IMR-90 (cell line): ENCODE data around the gene STAG1. TPM values are rescaled to one million over a fixed set of nuclear protein-coding genes. Genes with fewer than 3 reads are reported as not detected.

Source experiments
- ATAC-seq: fragments of 200-7000 bp; cut with Tn5 transposase; 2 replicates; pipeline ENCODE4 v1.9.1; 2020; ENCODE audit warnings: low read depth, mild to moderate bottlenecking, moderate library complexity
- BruUV-seq: library from RNA; stranded (reverse); fragments of 400-500 nt; replicated peaks from 2 replicates; lab custom pipeline; 2021; lab: Mats Ljungman, UMichigan
- CTCF ChIA-PET: fragments of 300-600 bp; formaldehyde crosslinking; extraction: SDS; loops from one replicate; lab custom pipeline; 2021; ENCODE audit warnings: antibody characterized with exemption; lab: Yijun Ruan, JAX
- POLR2A ChIA-PET: fragments of 300-600 bp; sonication (Branson Sonifier 250); formaldehyde crosslinking; loops from one replicate; lab custom pipeline; 2022; ENCODE audit warnings: antibody characterized with exemption; ENCODE audit not compliant: unreplicated experiment; lab: Charles Lee
- DNase-seq: peaks from one replicate; pipeline ENCODE4 v3.0.0; 2013
- H2AFZ ChIP-seq: replicated peaks from 2 replicates; pipeline ENCODE3; 2013; ENCODE audit warnings: low read length, mild to moderate bottlenecking; ENCODE audit not compliant: poor library complexity
- H2AK5ac ChIP-seq: 2 replicates; pipeline ENCODE4 v1.6.1; 2013; ENCODE audit warnings: low read depth, low read length, inconsistent platforms
- H2AK9ac ChIP-seq: replicated peaks from 2 replicates; pipeline ENCODE3; 2013; ENCODE audit warnings: mild to moderate bottlenecking, low read depth, low read length, moderate library complexity; ENCODE audit not compliant: poor library complexity
- H2BK120ac ChIP-seq: 2 replicates; pipeline ENCODE4 v1.6.1; 2013; ENCODE audit warnings: low read depth, low read length, inconsistent platforms
- H2BK15ac ChIP-seq: 3 replicates; pipeline ENCODE4 v1.6.1; 2013; ENCODE audit warnings: low read depth, low read length, inconsistent platforms
- H2BK20ac ChIP-seq: 2 replicates; pipeline ENCODE4 v1.6.1; 2013; ENCODE audit warnings: low read depth, mild to moderate bottlenecking, inconsistent platforms, low read length, moderate library complexity
- H2BK5ac ChIP-seq: 2 replicates; pipeline ENCODE4 v1.6.1; 2013; ENCODE audit warnings: mild to moderate bottlenecking, low read depth, low read length, inconsistent platforms; ENCODE audit not compliant: poor library complexity, severe bottlenecking
- H3K14ac ChIP-seq: replicated peaks from 2 replicates; pipeline ENCODE4 v1.6.1; 2013; ENCODE audit warnings: low read depth, low read length, inconsistent platforms
- H3K18ac ChIP-seq: 2 replicates; pipeline ENCODE4 v1.6.1; 2013; ENCODE audit warnings: low read depth, low read length, control low read depth
- H3K23ac ChIP-seq: 2 replicates; pipeline ENCODE4 v1.6.1; 2013; ENCODE audit warnings: low read depth, low read length, inconsistent platforms
- H3K27ac ChIP-seq: 2 replicates; pipeline ENCODE4 v1.5.1; 2013; ENCODE audit warnings: mild to moderate bottlenecking, control low read depth, low read length; ENCODE audit not compliant: insufficient read depth
- H3K27me3 ChIP-seq: 2 replicates; pipeline ENCODE4 v1.6.1; 2013; ENCODE audit warnings: low read length; ENCODE audit not compliant: control insufficient read depth, insufficient read depth
- H3K36me3 ChIP-seq: 2 replicates; pipeline ENCODE4 v1.6.1; 2013; ENCODE audit warnings: low read length, mixed read lengths; ENCODE audit not compliant: control insufficient read depth, insufficient read depth
- H3K4ac ChIP-seq: 2 replicates; pipeline ENCODE4 v1.6.1; 2013; ENCODE audit warnings: low read depth, low read length, inconsistent platforms
- H3K4me1 ChIP-seq: 2 replicates; pipeline ENCODE4 v1.6.1; 2013; ENCODE audit warnings: low read length, mixed read lengths; ENCODE audit not compliant: control insufficient read depth, insufficient read depth
- H3K4me2 ChIP-seq: 2 replicates; pipeline ENCODE4 v1.6.1; 2013; ENCODE audit warnings: low read depth, mild to moderate bottlenecking, control low read depth, low read length, moderate library complexity
- H3K4me3 ChIP-seq: 2 replicates; pipeline ENCODE4 v1.5.1; 2013; ENCODE audit warnings: low read depth, mild to moderate bottlenecking, control low read depth, low read length, moderate library complexity; ENCODE audit not compliant: insufficient read depth
- H3K56ac ChIP-seq: 2 replicates; pipeline ENCODE4 v1.6.1; 2013; ENCODE audit warnings: low read length, inconsistent platforms; ENCODE audit not compliant: insufficient read depth; ENCODE audit errors: extremely low read depth
- H3K79me1 ChIP-seq, 2 experiments: 2 replicates each; pipeline ENCODE4 v1.6.1; 2013; ENCODE audit warnings: low read length in 2 of 2, inconsistent platforms in 1 of 2, low read depth in 1 of 2
- H3K9ac ChIP-seq: 2 replicates; pipeline ENCODE4 v1.6.1; 2013; ENCODE audit warnings: low read depth, low read length, control low read depth
- H3K9me1 ChIP-seq: 2 replicates; pipeline ENCODE4 v1.6.1; 2013; ENCODE audit warnings: low read length, inconsistent platforms; ENCODE audit not compliant: insufficient read depth
- H3K9me3 ChIP-seq: 2 replicates; pipeline ENCODE4 v1.6.1; 2013; ENCODE audit warnings: low read length; ENCODE audit not compliant: control insufficient read depth, insufficient read depth
- H4K20me1 ChIP-seq: 2 replicates; pipeline ENCODE4 v1.6.1; 2013; ENCODE audit warnings: low read length, inconsistent platforms; ENCODE audit not compliant: insufficient read depth
- H4K5ac ChIP-seq: 2 replicates; pipeline ENCODE4 v1.6.1; 2013; ENCODE audit warnings: mild to moderate bottlenecking, low read depth, low read length, control low read depth
- H4K8ac ChIP-seq, 2 experiments: 2 replicates each; pipeline ENCODE4 v1.6.1; 2013; ENCODE audit warnings: low read depth in 2 of 2, low read length in 2 of 2, control low read depth in 1 of 2, inconsistent platforms in 1 of 2
- H4K91ac ChIP-seq: 2 replicates; pipeline ENCODE4 v1.6.1; 2013; ENCODE audit warnings: low read depth, low read length, inconsistent platforms; ENCODE audit not compliant: insufficient read depth
- CEBPB ChIP-seq: IDR thresholded peaks from 2 replicates; pipeline ENCODE4 v1.6.1; 2012; ENCODE audit warnings: low read depth, low read length, improper control_type of control experiment
- CHD1 ChIP-seq: IDR thresholded peaks from 2 replicates; pipeline ENCODE4 v1.6.1; 2012; ENCODE audit warnings: low read depth, low read length, improper control_type of control experiment
- MAFK ChIP-seq: IDR thresholded peaks from 2 replicates; pipeline ENCODE4 v1.6.1; 2012; ENCODE audit warnings: low read depth, low read length, improper control_type of control experiment
- MAZ ChIP-seq: IDR thresholded peaks from 2 replicates; pipeline ENCODE4 v1.6.1; 2012; ENCODE audit warnings: low read depth, mild to moderate bottlenecking, low read length, improper control_type of control experiment, moderate library complexity, borderline replicate concordance
- MXI1 ChIP-seq: IDR thresholded peaks from 2 replicates; pipeline ENCODE4 v1.6.1; 2012; ENCODE audit warnings: low read depth, mild to moderate bottlenecking, low read length, moderate library complexity, borderline replicate concordance
- POLR2A ChIP-seq: IDR thresholded peaks from 2 replicates; pipeline ENCODE4 v1.6.1; 2012; ENCODE audit warnings: mild to moderate bottlenecking, low read depth, low read length
- RCOR1 ChIP-seq: IDR thresholded peaks from 2 replicates; pipeline ENCODE4 v1.6.1; 2012; ENCODE audit warnings: mild to moderate bottlenecking, low read length, improper control_type of control experiment; ENCODE audit not compliant: insufficient replicate concordance
- SMC3 ChIP-seq: fragments of 150-350 bp; IDR thresholded peaks from 2 replicates; pipeline ENCODE4 v1.6.1; 2016; ENCODE audit warnings: low read depth, mild to moderate bottlenecking, antibody characterized with exemption, low read length, moderate library complexity
- WGBS, 2 experiments: methylation state at CpG; one replicate each; pipeline versions ENCODE4 v1.1.5 to v1.1.7; 2013; ENCODE audit warnings: missing lambda C conversion rate in 2 of 2; ENCODE audit not compliant: insufficient read length in 1 of 2; ENCODE audit errors: extremely low coverage in 2 of 2; 5-methylcytosine and 5-hydroxymethylcytosine counted together
- dilution Hi-C: fragments of 300-500 bp; cut with HindIII; formaldehyde crosslinking; loops from one replicate; pipeline ENCODE4 v1.14.3; 2018; ENCODE audit warnings: low sequenced_read_pairs; ENCODE audit not compliant: unreplicated experiment
- in situ Hi-C: fragments of 300-500 bp; cut with MboI; formaldehyde crosslinking; loops from 3 replicates; pipeline ENCODE4 v1.14.3; 2019; ENCODE audit warnings: low sequenced_read_pairs, inconsistent platforms, mixed read lengths
- intact Hi-C: fragments of 100-400 bp; cut with micrococcal nuclease; formaldehyde crosslinking; loops from 2 replicates; pipeline ENCODE4 v1.10.0; 2022
- polyA plus RNA-seq, 3 experiments: library from polyadenylated mRNA; depleted of rRNA; stranded (reverse); fragments of >200 nt; gene quantifications; 2 replicates each; pipeline ENCODE4 v1.2.3, GENCODE V29; 2012; ENCODE audit warnings: low replicate concordance in 1 of 3
- total RNA-seq: library from RNA; depleted of rRNA; stranded (reverse); fragments of >200 nt; gene quantifications from 2 replicates; pipeline ENCODE4 v1.2.3, GENCODE V29; 2012
- TF ChIP-seq, protein P1 (sequence below): fragments of 150-350 bp; IDR thresholded peaks from 2 replicates; pipeline ENCODE4 v1.6.1; 2017; ENCODE audit warnings: mild to moderate bottlenecking, antibody characterized with exemption, low read length, low read depth
- TF ChIP-seq, protein P2 (sequence below): fragments of 150-350 bp; IDR thresholded peaks from 2 replicates; pipeline ENCODE4 v1.6.1; 2016; ENCODE audit warnings: low read depth, mild to moderate bottlenecking, low read length, moderate library complexity, borderline replicate concordance

STAG1 gene
- total and polyA plus RNA-seq, 2 of the 4 experiments (the other 2 are of a cell fraction), result 9.6 to 32.3 TPM

DNA sequence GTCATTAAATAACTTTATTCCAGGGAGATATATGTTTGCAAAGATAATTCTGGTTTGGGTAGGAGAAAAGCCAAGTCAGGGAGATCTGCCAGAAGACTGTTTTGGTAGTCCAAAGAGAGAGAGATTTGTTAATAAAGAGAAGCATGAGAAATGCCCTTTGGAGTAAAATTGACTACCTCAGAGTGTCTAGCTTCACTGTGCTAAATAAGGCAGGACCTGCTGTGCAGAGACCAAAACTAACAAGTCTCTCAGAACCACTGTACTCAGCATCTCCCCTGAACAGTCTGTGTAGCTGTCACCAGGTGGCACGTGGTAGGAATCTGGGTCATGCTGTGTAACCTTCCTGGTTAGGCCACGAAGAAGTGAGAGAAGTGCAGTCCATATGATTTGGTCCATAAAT, 35.2 kb upstream of the STAG1 start:
- peaks cover 18% of the 10 kb centered on the region for H3K4me1 ChIP-seq
- peak overlapping the region; percentile 70 for H3K9ac ChIP-seq

More for the DNA sequence above, 35.2 kb upstream of the STAG1 start:
- Histone ChIP-seq H4K5ac (peak overlapping the region; percentile 80), H4K91ac (peak overlapping the region; percentile 93), H2AK5ac (peak overlapping the region; percentile 92), H3K4me3 (no peak overlapping the region), H3K27ac (peak overlapping the region; percentile 90), H3K4ac (peak overlapping the region; percentile 93), H3K9me3 (peaks cover 2% of the 10 kb centered on the region; the same call in 1 of the 2 replicates), H3K18ac (peak overlapping the region; percentile 95), H2BK5ac (peak overlapping the region; percentile 99), H2BK20ac (peak overlapping the region; percentile 95), H3K9me1 (peaks cover 13% of the 10 kb centered on the region), H3K36me3 (no peaks in the 10 kb centered on the region), H3K56ac (peak overlapping the region; percentile 75), H3K4me2 (peak overlapping the region; percentile 69), H2AFZ (peak overlapping the region; percentile 64), H4K8ac (peak overlapping the region; percentile 86 to 88), H2BK120ac (peak overlapping the region; percentile 96), H2BK15ac (peak overlapping the region; percentile 97; the same call in 2 of the 3 replicates), H3K14ac (peak overlapping the region; percentile 70), H3K79me1 (0 out of 4 replicates have a peak, but pooled peaks cover 0 to 3% of the 10 kb centered on the region in 2 experiments), H3K23ac (peak overlapping the region; percentile 89), H4K20me1 (no peaks in the 10 kb centered on the region), H2AK9ac (peak overlapping the region; percentile 11), H3K27me3 (no peaks in the 10 kb centered on the region)
- dilution Hi-C loops (no loop called here), in situ Hi-C loops (no loop called here), intact Hi-C loops (loop anchor here (2.0 kb wide), 2 partner anchors 31 to 75 kb away; partner anchors contain the start of genes NCK1 and SLC35G2)
- TF ChIP-seq, protein P1, sequence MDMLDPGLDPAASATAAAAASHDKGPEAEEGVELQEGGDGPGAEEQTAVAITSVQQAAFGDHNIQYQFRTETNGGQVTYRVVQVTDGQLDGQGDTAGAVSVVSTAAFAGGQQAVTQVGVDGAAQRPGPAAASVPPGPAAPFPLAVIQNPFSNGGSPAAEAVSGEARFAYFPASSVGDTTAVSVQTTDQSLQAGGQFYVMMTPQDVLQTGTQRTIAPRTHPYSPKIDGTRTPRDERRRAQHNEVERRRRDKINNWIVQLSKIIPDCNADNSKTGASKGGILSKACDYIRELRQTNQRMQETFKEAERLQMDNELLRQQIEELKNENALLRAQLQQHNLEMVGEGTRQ, result peak; percentile 52; the same call in 1 of the 2 replicates
- no peak for TF ChIP-seq SMC3
- TF ChIP-seq, protein P2, sequence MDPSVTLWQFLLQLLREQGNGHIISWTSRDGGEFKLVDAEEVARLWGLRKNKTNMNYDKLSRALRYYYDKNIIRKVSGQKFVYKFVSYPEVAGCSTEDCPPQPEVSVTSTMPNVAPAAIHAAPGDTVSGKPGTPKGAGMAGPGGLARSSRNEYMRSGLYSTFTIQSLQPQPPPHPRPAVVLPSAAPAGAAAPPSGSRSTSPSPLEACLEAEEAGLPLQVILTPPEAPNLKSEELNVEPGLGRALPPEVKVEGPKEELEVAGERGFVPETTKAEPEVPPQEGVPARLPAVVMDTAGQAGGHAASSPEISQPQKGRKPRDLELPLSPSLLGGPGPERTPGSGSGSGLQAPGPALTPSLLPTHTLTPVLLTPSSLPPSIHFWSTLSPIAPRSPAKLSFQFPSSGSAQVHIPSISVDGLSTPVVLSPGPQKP, result no peak
- TF ChIP-seq MAZ, result no peak
- TF ChIP-seq RCOR1, result no peak
- no peak for TF ChIP-seq CHD1
- TF ChIP-seq MAFK, result no peak
- TF ChIP-seq POLR2A, result no peak
- no peak for TF ChIP-seq CEBPB
- TF ChIP-seq MXI1, result peak; percentile 56; the same call in 1 of the 2 replicates
- CTCF ChIA-PET, result interaction anchor here (0.7 to 2.4 kb wide), 4 partner anchors 29 to 227 kb away, joined by 3 to 8 read pairs (median 6); partner anchors contain the start of gene STAG1
- no TSS peak for BruUV-seq
- ATAC-seq (peak; percentile 19), DNase-seq (peak; percentile 45)
- no CpG with 5 or more reads among the region's 2 CpGs for WGBS, 2 experiments
- POLR2A ChIA-PET, result interaction anchor here (0.6 to 0.8 kb wide), 2 partner anchors 33 to 591 kb away, joined by 3 read pairs; partner anchors contain the start of gene MSL2
